GM12801 (cell line): Measurements from ENCODE around the gene DENND1C.

ENCODE experiments used
- CTCF ChIP-seq: IDR thresholded peaks from one replicate; pipeline ENCODE4 v1.5.1; 2011; ENCODE audit warnings: control low read depth; ENCODE audit not compliant: insufficient read length; ENCODE audit errors: extremely low read depth

The DENND1C gene

GRCh38 chr19:6472713-6473112, 8.9 kb downstream of the DENND1C start:
- no peak for TF ChIP-seq CTCF

GRCh38 chr19:6471076-6471475, 10.5 kb downstream of the DENND1C start:
- TF ChIP-seq CTCF: no peak

- no peak for TF ChIP-seq CTCF
Measured at GRCh38 chr19:6470173-6470572, 11.4 kb downstream of the DENND1C start.

- no peak for TF ChIP-seq CTCF
Measured at GRCh38 chr19:6467384-6467783, 14.2 kb downstream of the DENND1C start.

- no peak for TF ChIP-seq CTCF
Measured at GRCh38 chr19:6466526-6467248, 14.9 kb downstream of the DENND1C start.

GRCh38 chr19:6465663-6466062, 15.9 kb downstream of the DENND1C start:
- no peak for TF ChIP-seq CTCF

- no peak for TF ChIP-seq CTCF
Measured at GRCh38 chr19:6465006-6465405, 16.6 kb downstream of the DENND1C start.
